Mesendoderm (in vitro differentiated cells): Measurements from ENCODE around the gene PTPN18.

ENCODE experiments used
- DNase-seq: peaks from one replicate; pipeline ENCODE4 v3.0.0; 2013
- H2AK5ac ChIP-seq: 2 replicates; pipeline ENCODE4 v1.6.1; 2013; ENCODE audit warnings: low read length, inconsistent platforms
- H2BK120ac ChIP-seq: 2 replicates; pipeline ENCODE4 v1.6.1; 2013; ENCODE audit warnings: low read depth, mild to moderate bottlenecking, low read length, moderate library complexity, mixed read lengths
- H2BK15ac ChIP-seq: replicated peaks from 2 replicates; pipeline ENCODE4 v1.6.1; 2013; ENCODE audit warnings: low read depth, mild to moderate bottlenecking, moderate library complexity
- H2BK5ac ChIP-seq: 2 replicates; pipeline ENCODE4 v1.6.1; 2013; ENCODE audit warnings: low read length, inconsistent platforms
- H3K18ac ChIP-seq: 2 replicates; pipeline ENCODE4 v1.6.1; 2013; ENCODE audit warnings: mild to moderate bottlenecking, low read length, mixed read lengths
- H3K23ac ChIP-seq: one replicate; pipeline ENCODE4 v1.6.1; 2013; ENCODE audit warnings: low read length
- H3K27ac ChIP-seq: 2 replicates; pipeline ENCODE4 v1.5.1; 2013; ENCODE audit warnings: low read depth, mild to moderate bottlenecking, inconsistent platforms, low read length, moderate library complexity
- H3K27me3 ChIP-seq: 2 replicates; pipeline ENCODE4 v1.6.1; 2013; ENCODE audit warnings: low read length, control low read depth, mild to moderate bottlenecking, inconsistent platforms; ENCODE audit not compliant: insufficient read depth, poor library complexity
- H3K36me3 ChIP-seq: 2 replicates; pipeline ENCODE4 v1.6.1; 2013; ENCODE audit warnings: low read length, inconsistent platforms; ENCODE audit not compliant: control insufficient read depth, insufficient read depth
- H3K4ac ChIP-seq: one replicate; pipeline ENCODE4 v1.6.1; 2013; ENCODE audit warnings: low read depth, mild to moderate bottlenecking, low read length, moderate library complexity
- H3K4me1 ChIP-seq: 2 replicates; pipeline ENCODE4 v1.6.1; 2013; ENCODE audit warnings: low read depth, low read length, inconsistent platforms; ENCODE audit not compliant: control insufficient read depth
- H3K4me2 ChIP-seq: 2 replicates; pipeline ENCODE4 v1.6.1; 2013; ENCODE audit warnings: low read length
- H3K4me3 ChIP-seq: 2 replicates; pipeline ENCODE4 v1.5.1; 2013; ENCODE audit warnings: mild to moderate bottlenecking, low read length
- H3K56ac ChIP-seq: one replicate; pipeline ENCODE4 v1.6.1; 2013; ENCODE audit warnings: low read length
- H3K79me1 ChIP-seq: 2 replicates; pipeline ENCODE4 v1.6.1; 2013; ENCODE audit warnings: low read length, inconsistent platforms
- H3K79me2 ChIP-seq: 2 replicates; pipeline ENCODE4 v1.6.1; 2013; ENCODE audit warnings: mild to moderate bottlenecking, low read length; ENCODE audit not compliant: control insufficient read depth, insufficient read depth
- H3K9ac ChIP-seq: 2 replicates; pipeline ENCODE4 v1.6.1; 2013; ENCODE audit warnings: low read length, inconsistent platforms
- H4K5ac ChIP-seq: one replicate; pipeline ENCODE4 v1.6.1; 2013; ENCODE audit warnings: low read length
- H4K8ac ChIP-seq: one replicate; pipeline ENCODE4 v1.6.1; 2013; ENCODE audit warnings: low read depth, mild to moderate bottlenecking, control low read depth, low read length, moderate library complexity
- WGBS: extraction: QIAGEN DNeasy Blood & Tissue Kit; methylation state at CpG from one replicate; pipeline ENCODE4 v1.1.7; 2013; ENCODE audit warnings: low lambda C conversion rate, missing lambda C conversion rate; ENCODE audit not compliant: insufficient coverage; ENCODE audit errors: extremely low coverage; 5-methylcytosine and 5-hydroxymethylcytosine counted together

Gene PTPN18

GRCh38 chr2:130336877-130337734, 18.8 kb upstream of the PTPN18 start:
- Histone ChIP-seq H3K79me2 (peaks cover 2% of the 10 kb centered on the region), H3K27me3 (no peaks in the 10 kb centered on the region), H3K56ac (peak overlapping the region; percentile 85), H3K4me2 (peak overlapping the region; percentile 96), H2BK15ac (no peak overlapping the region), H3K36me3 (peaks cover 2% of the 10 kb centered on the region), H3K27ac (no peak overlapping the region), H4K5ac (no peak overlapping the region), H3K18ac (no peak overlapping the region), H3K4me3 (peak overlapping the region; percentile 86), H3K4me1 (no peaks in the 10 kb centered on the region), H3K79me1 (peaks cover 3% of the 10 kb centered on the region), H2BK5ac (no peak overlapping the region), H4K8ac (no peak overlapping the region), H3K23ac (no peak overlapping the region), H3K4ac (no peak overlapping the region), H2AK5ac (no peak overlapping the region), H3K9ac (peak overlapping the region; percentile 69), H2BK120ac (no peak overlapping the region)
- no CpG with 5 or more reads among the region's 29 CpGs for whole genome bisulfite sequencing
- peak; percentile 94 for DNase-seq

- peak overlapping the region; percentile 35 for H3K56ac ChIP-seq
- no peak overlapping the region for H2BK15ac ChIP-seq
- H4K8ac ChIP-seq = no peak overlapping the region
- H3K79me1 ChIP-seq = peaks cover 3% of the 10 kb centered on the region
- no peak overlapping the region for H2BK120ac ChIP-seq
- H3K4ac ChIP-seq = no peak overlapping the region
- peaks cover 2% of the 10 kb centered on the region for H3K79me2 ChIP-seq
- no peak overlapping the region for H3K4me3 ChIP-seq
- no peak overlapping the region for H2BK5ac ChIP-seq
- H3K4me2 ChIP-seq = peak overlapping the region; percentile 20
- no peak overlapping the region for H3K23ac ChIP-seq
- no peak overlapping the region for H3K27ac ChIP-seq
- H3K36me3 ChIP-seq = peaks cover 2% of the 10 kb centered on the region
- no peak overlapping the region for H4K5ac ChIP-seq
- no peaks in the 10 kb centered on the region for H3K4me1 ChIP-seq
- no peak overlapping the region for H2AK5ac ChIP-seq
- DNase-seq = no peak
- H3K27me3 ChIP-seq = no peaks in the 10 kb centered on the region
- no peak overlapping the region for H3K18ac ChIP-seq
- H3K9ac ChIP-seq = peak overlapping the region; percentile 25
- WGBS = no CpG with 5 or more reads among the region's 8 CpGs
Measured at GRCh38 chr2:130337735-130338325, 18.0 kb upstream of the PTPN18 start.

GRCh38 chr2:130338793-130339345, 17.0 kb upstream of the PTPN18 start:
- Histone ChIP-seq H3K4me2 (no peak overlapping the region), H3K23ac (no peak overlapping the region), H3K9ac (no peak overlapping the region), H2BK5ac (no peak overlapping the region), H2AK5ac (no peak overlapping the region), H4K5ac (no peak overlapping the region), H3K27ac (no peak overlapping the region), H3K79me1 (peaks cover 6% of the 10 kb centered on the region), H3K27me3 (no peaks in the 10 kb centered on the region), H3K79me2 (peaks cover 9% of the 10 kb centered on the region), H2BK15ac (no peak overlapping the region), H3K4ac (no peak overlapping the region), H3K4me3 (no peak overlapping the region), H2BK120ac (no peak overlapping the region), H4K8ac (no peak overlapping the region), H3K56ac (no peak overlapping the region), H3K4me1 (no peaks in the 10 kb centered on the region), H3K36me3 (peaks cover 2% of the 10 kb centered on the region), H3K18ac (no peak overlapping the region)
- no CpG with 5 or more reads among the region's 12 CpGs for WGBS
- DNase-seq = no peak

GRCh38 chr2:130339885-130340745, 15.7 kb upstream of the PTPN18 start:
- Histone ChIP-seq H3K79me1 (peaks cover 10% of the 10 kb centered on the region), H3K4me2 (no peak overlapping the region), H3K27ac (no peak overlapping the region), H3K56ac (no peak overlapping the region), H3K4me1 (no peaks in the 10 kb centered on the region), H3K18ac (no peak overlapping the region), H3K4ac (no peak overlapping the region), H2BK120ac (no peak overlapping the region), H3K9ac (no peak overlapping the region), H4K5ac (no peak overlapping the region), H2AK5ac (no peak overlapping the region), H2BK15ac (no peak overlapping the region), H3K27me3 (no peaks in the 10 kb centered on the region), H3K4me3 (no peak overlapping the region), H4K8ac (no peak overlapping the region), H2BK5ac (no peak overlapping the region), H3K36me3 (peaks cover 2% of the 10 kb centered on the region), H3K23ac (no peak overlapping the region), H3K79me2 (peaks cover 13% of the 10 kb centered on the region)
- WGBS = no CpG with 5 or more reads among the region's 10 CpGs
- DNase-seq = no peak

GRCh38 chr2:130341562-130342019, 14.3 kb upstream of the PTPN18 start:
- peak overlapping the region; percentile 66 for H3K9ac ChIP-seq
- peak overlapping the region; percentile 10 for H3K4me2 ChIP-seq
- no peak overlapping the region for H4K8ac ChIP-seq
- no peaks in the 10 kb centered on the region for H3K4me1 ChIP-seq
- no peak overlapping the region for H2BK5ac ChIP-seq
- H3K79me2 ChIP-seq = peaks cover 13% of the 10 kb centered on the region
- no peaks in the 10 kb centered on the region for H3K27me3 ChIP-seq
- H3K56ac ChIP-seq = peak overlapping the region; percentile 81
- WGBS = no CpG with 5 or more reads among the region's 24 CpGs
- no peak overlapping the region for H3K23ac ChIP-seq
- H3K79me1 ChIP-seq = peaks cover 10% of the 10 kb centered on the region
- no peak overlapping the region for H4K5ac ChIP-seq
- DNase-seq = peak; percentile 42
- no peak overlapping the region for H3K27ac ChIP-seq
- no peak overlapping the region for H2BK120ac ChIP-seq
- no peak overlapping the region for H3K18ac ChIP-seq
- no peak overlapping the region for H2AK5ac ChIP-seq
- H3K4me3 ChIP-seq = peak overlapping the region; percentile 40
- H3K4ac ChIP-seq = no peak overlapping the region
- no peak overlapping the region for H2BK15ac ChIP-seq
- H3K36me3 ChIP-seq = peaks cover 7% of the 10 kb centered on the region
